Peyer's patch (tissue), 4 donors: Measurements from ENCODE around the gene KRTAP13-1. TPM values are rescaled to one million over a fixed set of nuclear protein-coding genes. Genes with fewer than 3 reads are reported as not detected.
A peak's percentile ranks its signal among the peaks of the same experiment; 100 is the strongest.

Experiments
- DNase-seq, 3 donors: peaks; one replicate each; pipeline ENCODE4 v3.0.0-alpha.2; 2017 to 2019
- H3K27ac ChIP-seq, 4 donors: fragments of 200-600 bp; sonication (generic); one replicate each; pipeline ENCODE4 v1.5.1; 2016 to 2019
- H3K27me3 ChIP-seq, 2 donors: fragments of 200-600 bp; sonication (generic); one replicate each; pipeline ENCODE4 v1.5.1; 2019
- H3K36me3 ChIP-seq, 3 donors: fragments of 200-600 bp; sonication (generic); one replicate each; pipeline ENCODE4 v1.5.1; 2016 to 2019
- H3K4me1 ChIP-seq, 4 donors: fragments of 200-600 bp; sonication (generic); one replicate each; pipeline ENCODE4 v1.5.1; 2016 to 2019
- H3K4me3 ChIP-seq, 4 donors: fragments of 200-600 bp; sonication (generic); 1 replicate in 3 of 4; 2 replicates in 1 of 4; pipeline ENCODE4 v1.5.1; 2016 to 2019; ENCODE audit warnings: mild to moderate bottlenecking in 1 of 4
- H3K9me3 ChIP-seq, 4 donors: fragments of 200-600 bp; sonication (generic); one replicate each; pipeline ENCODE4 v1.5.1; 2016 to 2019; ENCODE audit warnings: mild to moderate bottlenecking in 1 of 4
- POLR2A ChIP-seq, 2 donors: fragments of 450-650 bp; IDR thresholded peaks; one replicate each; pipeline ENCODE4 v1.5.1; 2017; ENCODE audit warnings: antibody characterized with exemption in 2 of 2, mild to moderate bottlenecking in 2 of 2, moderate library complexity in 2 of 2
- total RNA-seq, 4 donors: library from RNA; depleted of rRNA; stranded (reverse); fragments of >200 nt; gene quantifications; one replicate each; pipeline ENCODE4 v1.1.0, GENCODE V29; 2016
- TF ChIP-seq, protein P1 (sequence below), 6 experiments: fragments of 450-650 bp in 4 of 6; fragments of 200-600 bp in 2 of 6; sonication (generic) in 1 of 6; IDR thresholded peaks; one replicate each; pipeline ENCODE4 v1.5.1; 2017 to 2019; ENCODE audit warnings: antibody characterized with exemption in 6 of 6, mild to moderate bottlenecking in 3 of 6, moderate library complexity in 1 of 6

Gene KRTAP13-1
- total RNA-seq, 4 donors from 2014 or later: not detected

DNA sequence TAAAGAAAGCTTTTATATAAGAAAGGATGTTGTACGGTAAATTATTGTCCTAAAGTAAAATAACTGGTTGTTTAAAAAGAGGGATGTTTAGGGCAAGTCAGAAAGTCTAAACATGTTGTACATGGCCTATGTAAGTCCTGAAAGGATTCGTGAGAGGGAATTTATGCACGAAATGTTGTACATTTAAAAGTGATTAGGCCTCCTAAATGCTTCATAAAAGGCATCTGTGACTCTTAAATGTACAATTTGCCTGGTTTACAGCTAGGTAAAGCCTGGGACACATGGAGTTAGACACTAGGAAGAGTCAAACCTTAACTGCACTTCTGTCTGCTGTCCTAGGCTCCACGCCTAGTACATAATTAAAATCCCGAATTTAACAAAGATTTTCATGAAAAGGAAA is 20.2 kb downstream of the KRTAP13-1 start:
- no peaks in the 10 kb centered on the region for H3K27me3 ChIP-seq
- no peak overlapping the region for H3K27ac ChIP-seq
- no peak overlapping the region for H3K4me3 ChIP-seq
- H3K4me1 ChIP-seq: no peaks in the 10 kb centered on the region
- no peaks in the 10 kb centered on the region for H3K9me3 ChIP-seq
- TF ChIP-seq, protein P1, sequence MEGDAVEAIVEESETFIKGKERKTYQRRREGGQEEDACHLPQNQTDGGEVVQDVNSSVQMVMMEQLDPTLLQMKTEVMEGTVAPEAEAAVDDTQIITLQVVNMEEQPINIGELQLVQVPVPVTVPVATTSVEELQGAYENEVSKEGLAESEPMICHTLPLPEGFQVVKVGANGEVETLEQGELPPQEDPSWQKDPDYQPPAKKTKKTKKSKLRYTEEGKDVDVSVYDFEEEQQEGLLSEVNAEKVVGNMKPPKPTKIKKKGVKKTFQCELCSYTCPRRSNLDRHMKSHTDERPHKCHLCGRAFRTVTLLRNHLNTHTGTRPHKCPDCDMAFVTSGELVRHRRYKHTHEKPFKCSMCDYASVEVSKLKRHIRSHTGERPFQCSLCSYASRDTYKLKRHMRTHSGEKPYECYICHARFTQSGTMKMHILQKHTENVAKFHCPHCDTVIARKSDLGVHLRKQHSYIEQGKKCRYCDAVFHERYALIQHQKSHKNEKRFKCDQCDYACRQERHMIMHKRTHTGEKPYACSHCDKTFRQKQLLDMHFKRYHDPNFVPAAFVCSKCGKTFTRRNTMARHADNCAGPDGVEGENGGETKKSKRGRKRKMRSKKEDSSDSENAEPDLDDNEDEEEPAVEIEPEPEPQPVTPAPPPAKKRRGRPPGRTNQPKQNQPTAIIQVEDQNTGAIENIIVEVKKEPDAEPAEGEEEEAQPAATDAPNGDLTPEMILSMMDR (IDR thresholded peaks at IDR 0.05): no peak
- TF ChIP-seq POLR2A (IDR thresholded peaks at IDR 0.05): no peak
- DNase-seq: no peak
- no peaks in the 10 kb centered on the region for H3K36me3 ChIP-seq

DNA sequence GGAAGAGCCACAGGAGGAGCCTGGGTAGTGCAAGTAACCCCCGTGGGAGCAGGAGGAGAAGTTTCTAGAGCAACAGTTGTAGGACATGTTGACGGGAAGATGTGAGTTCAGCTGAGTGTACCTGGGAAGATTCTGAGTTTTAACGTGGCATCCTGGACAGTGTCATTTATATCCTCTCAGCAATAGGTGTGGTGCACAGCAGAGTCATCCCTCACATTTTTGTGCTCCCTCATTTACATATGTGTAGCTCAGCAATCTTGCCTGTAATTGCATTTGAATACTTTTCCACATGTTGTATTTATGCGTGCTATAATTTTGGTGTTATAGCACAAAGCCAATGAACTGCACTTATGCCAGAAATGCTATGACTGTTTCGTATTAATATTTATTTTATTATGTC is 30.0 kb downstream of the KRTAP13-1 start, which contains the start of gene KRTAP13-3:
Gene KRTAP13-3 (minus strand): TSS at position 101 of the 400 bp plus-strand sequence. CDS start 14 bp downstream, at position 87.
- no peaks in the 10 kb centered on the region for H3K36me3 ChIP-seq
- TF ChIP-seq, protein P1 (IDR thresholded peaks at IDR 0.05): no peak
- no peak for TF ChIP-seq POLR2A (IDR thresholded peaks at IDR 0.05)
- H3K4me1 ChIP-seq: no peaks in the 10 kb centered on the region
- H3K27me3 ChIP-seq: no peaks in the 10 kb centered on the region
- H3K27ac ChIP-seq: no peak within 1 kb of the TSS
- H3K9me3 ChIP-seq: no peaks in the 10 kb centered on the region
- DNase-seq: no peak
- H3K4me3 ChIP-seq: no peak within 1 kb of the TSS

DNA sequence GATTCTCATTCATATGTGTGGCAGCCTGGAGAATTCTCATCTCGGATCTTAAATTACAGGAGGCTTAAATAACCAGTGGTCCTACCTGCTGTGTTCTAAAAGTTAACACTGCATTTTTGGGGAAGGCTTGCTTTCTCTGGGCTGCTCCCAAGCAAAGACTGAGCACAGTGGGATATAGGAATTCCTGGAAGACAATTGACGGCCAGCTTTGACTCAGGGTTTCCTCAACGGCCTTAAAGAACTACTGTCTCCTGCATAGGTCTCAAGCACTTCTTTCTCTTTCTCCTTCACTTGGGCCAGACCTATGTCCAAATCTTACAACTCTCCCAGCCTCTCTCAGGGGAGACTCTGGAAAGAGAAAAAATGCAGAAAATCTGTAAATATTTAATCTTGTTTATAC is 30.9 kb downstream of the KRTAP13-1 start:
- Histone ChIP-seq H3K4me1 (no peaks in the 10 kb centered on the region), H3K9me3 (no peaks in the 10 kb centered on the region), H3K36me3 (no peaks in the 10 kb centered on the region), H3K4me3 (no peak overlapping the region), H3K27me3 (no peaks in the 10 kb centered on the region), H3K27ac (no peak overlapping the region)
- DNase-seq: no peak
- TF ChIP-seq, protein P1 (IDR thresholded peaks at IDR 0.05): no peak
- no peak for TF ChIP-seq POLR2A (IDR thresholded peaks at IDR 0.05)

DNA sequence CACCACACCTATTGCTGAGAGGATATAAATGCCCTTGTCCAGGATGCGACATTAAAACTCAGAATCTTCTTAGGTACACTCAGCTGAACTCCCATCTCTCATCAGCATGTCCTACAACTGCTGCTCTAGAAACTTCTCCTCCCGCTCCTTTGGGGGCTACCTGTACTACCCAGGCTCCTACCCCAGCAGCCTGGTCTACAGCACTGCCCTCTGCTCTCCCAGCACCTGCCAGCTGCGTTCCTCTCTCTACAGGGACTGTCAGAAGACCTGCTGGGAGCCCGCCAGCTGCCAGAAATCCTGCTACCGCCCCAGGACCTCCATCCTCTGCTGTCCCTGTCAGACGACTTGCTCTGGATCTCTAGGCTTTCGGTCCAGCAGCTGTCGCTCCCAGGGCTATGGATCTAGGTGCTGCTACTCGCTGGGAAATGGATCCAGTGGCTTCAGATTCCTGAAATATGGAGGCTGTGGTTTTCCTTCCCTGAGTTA is 34.4 kb downstream of the KRTAP13-1 start, which contains the start of gene KRTAP13-4:
Gene KRTAP13-4 (plus strand): TSS at position 51 of the 486 bp plus-strand sequence. CDS start 56 bp downstream, at position 107.
- DNase-seq: no peak
- H3K27ac ChIP-seq: no peak within 1 kb of the TSS
- TF ChIP-seq, protein P1 (IDR thresholded peaks at IDR 0.05): no peak
- no peak for TF ChIP-seq POLR2A (IDR thresholded peaks at IDR 0.05)
- no peaks in the 10 kb centered on the region for H3K4me1 ChIP-seq
- H3K9me3 ChIP-seq: no peaks in the 10 kb centered on the region
- H3K4me3 ChIP-seq: no peak within 1 kb of the TSS
- H3K36me3 ChIP-seq: no peaks in the 10 kb centered on the region
- H3K27me3 ChIP-seq: no peaks in the 10 kb centered on the region

DNA sequence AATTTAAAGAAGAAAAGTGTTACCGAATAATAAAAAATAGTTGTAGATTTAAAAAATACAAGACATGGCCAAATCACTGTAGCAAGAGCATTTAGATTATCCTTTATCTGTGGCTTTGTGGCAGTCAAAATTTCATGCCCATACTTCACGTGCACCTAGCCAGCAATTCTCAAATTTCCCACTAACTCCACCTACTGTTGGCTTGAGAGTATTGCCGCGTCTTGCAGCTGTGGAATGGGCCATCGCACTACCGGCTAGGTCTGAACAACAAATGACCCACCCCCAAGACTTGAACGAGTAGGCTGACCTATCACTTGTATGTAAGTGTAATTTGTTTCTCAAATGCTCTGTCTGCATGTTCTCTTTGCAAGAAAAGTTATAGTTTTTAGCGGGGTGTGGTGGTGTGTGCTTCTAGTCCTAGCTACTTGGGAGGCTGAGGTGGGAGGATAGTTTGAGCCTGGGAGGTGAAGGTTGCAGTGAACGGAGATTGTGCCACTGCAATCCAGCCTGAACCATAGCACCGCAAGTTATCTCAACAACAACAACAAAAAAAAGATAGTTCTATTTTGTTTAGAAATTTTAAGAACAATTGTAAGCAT is 38.3 kb downstream of the KRTAP13-1 start:
- DNase-seq: no peak
- no peaks in the 10 kb centered on the region for H3K27me3 ChIP-seq
- TF ChIP-seq, protein P1 (IDR thresholded peaks at IDR 0.05): peak in 4 of 6 experiments; percentile 25 to 36 (median 28)
- no peak for TF ChIP-seq POLR2A (IDR thresholded peaks at IDR 0.05)
- H3K27ac ChIP-seq: no peak overlapping the region
- no peaks in the 10 kb centered on the region for H3K9me3 ChIP-seq
- no peaks in the 10 kb centered on the region for H3K36me3 ChIP-seq
- H3K4me1 ChIP-seq: no peaks in the 10 kb centered on the region
- no peak overlapping the region for H3K4me3 ChIP-seq
